Measurements from ENCODE around the gene CDK2. TPM values are rescaled to one million over a fixed set of nuclear protein-coding genes. Genes with fewer than 3 reads are reported as not detected.

CDK2 gene
- total RNA-seq, 2 experiments from 2014 or later, result 15.8 to 16.0 TPM

DNA sequence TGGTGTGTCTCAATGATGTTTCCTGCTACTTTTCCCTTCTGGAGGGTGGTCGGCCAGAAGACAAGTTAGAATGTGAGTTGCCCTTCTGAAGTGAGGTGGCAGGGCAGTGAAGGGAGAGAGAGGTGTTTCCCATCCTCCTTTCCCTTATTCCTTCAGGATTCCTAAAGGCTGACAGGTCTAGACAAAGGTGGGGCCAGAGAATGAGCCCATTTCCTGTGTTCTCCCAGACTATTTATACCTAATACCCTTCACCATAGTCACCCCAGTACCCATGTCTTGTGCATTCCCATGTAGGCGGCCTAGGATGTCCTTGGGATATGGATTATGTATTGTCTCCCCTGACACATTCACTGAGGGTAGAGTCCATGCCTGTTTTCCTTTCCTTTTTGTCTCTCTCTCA is 28.6 kb upstream of the CDK2 start:
- H3K27ac ChIP-seq (ENCODE audit: low read depth in 1 of 2, low read length in 2 of 2), result peak overlapping the region; percentile 50 to 70

DNA sequence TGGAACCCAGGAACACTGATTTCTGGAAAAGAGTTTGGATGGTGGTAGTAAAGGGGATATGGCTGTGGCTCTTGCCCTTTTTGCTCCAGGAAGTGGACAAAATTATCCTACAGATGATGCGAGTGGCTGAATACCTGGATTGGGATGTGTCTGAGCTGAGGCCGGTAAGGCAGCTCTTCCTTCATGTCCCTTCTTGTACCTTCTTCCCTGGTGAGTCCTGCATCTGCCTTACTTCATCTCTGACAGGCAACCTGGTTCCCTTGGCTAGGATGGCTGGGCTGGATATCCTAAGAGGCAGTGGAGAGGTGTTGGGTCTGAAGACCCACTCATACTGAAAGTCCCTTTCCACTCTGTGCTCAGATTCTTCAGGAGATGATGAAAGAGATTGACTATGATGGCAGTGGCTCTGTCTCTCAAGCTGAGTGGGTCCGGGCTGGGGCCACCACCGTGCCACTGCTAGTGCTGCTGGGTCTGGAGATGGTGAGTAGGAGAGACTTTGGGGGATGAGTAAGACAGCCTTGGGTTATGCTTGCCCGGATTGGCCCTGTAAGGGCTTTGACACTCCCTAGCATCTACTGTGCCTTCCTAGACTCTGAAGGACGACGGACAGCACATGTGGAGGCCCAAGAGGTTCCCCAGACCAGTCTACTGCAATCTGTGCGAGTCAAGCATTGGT is 27.7 kb upstream of the CDK2 start:
- H3K27me3 Mint-ChIP-seq, result no peaks in the 10 kb centered on the region
- no peaks in the 10 kb centered on the region for H3K9me3 Mint-ChIP-seq
- H3K27ac Mint-ChIP-seq, result peak overlapping the region; percentile 97
- peaks cover 83% of the 10 kb centered on the region for H3K4me1 Mint-ChIP-seq (ENCODE audit: low read depth)
- DNase-seq (peak in 1 of 14 experiments; percentile 18), ATAC-seq (ENCODE audit: poor library complexity) (no peak)
- ChIA-PET CTCF (interaction anchor here (1.0 to 5.4 kb wide), 4 partner anchors 10 to 200 kb away, joined by 5 to 86 read pairs (median 14); partner anchors contain the start of genes DGKA, ORMDL2, PYM1 and SARNP), POLR2A (interaction anchor here (0.6 to 18.6 kb wide), 13 partner anchors 11 to 209 kb away, joined by 3 to 251 read pairs (median 6); partner anchors contain the start of genes DGKA, DNAJC14, ORMDL2 and PA2G4)
- peaks cover 99% of the 10 kb centered on the region for H3K36me3 Mint-ChIP-seq (ENCODE audit: low read depth)
- Histone ChIP-seq H3K4me3 (ENCODE audit: low read length) (no peak overlapping the region), H3K36me3 (ENCODE audit: insufficient read depth, low read length) (peaks cover 100% of the 10 kb centered on the region), H3K4me1 (ENCODE audit: insufficient read depth, low read length) (peaks cover 84% of the 10 kb centered on the region), H3K27ac (ENCODE audit: low read depth in 1 of 2, low read length in 2 of 2) (peak overlapping the region; percentile 50 to 70), H3K27me3 (ENCODE audit: control insufficient read depth in 1 of 2, insufficient read depth in 2 of 2, low read length in 2 of 2) (no peaks in the 10 kb centered on the region), H3K9me3 (ENCODE audit: control insufficient read depth in 1 of 2, insufficient read depth in 1 of 2, low read length in 2 of 2) (no peaks in the 10 kb centered on the region)
- peak overlapping the region; percentile 65 for H3K4me3 Mint-ChIP-seq
- TF ChIP-seq, protein P1, sequence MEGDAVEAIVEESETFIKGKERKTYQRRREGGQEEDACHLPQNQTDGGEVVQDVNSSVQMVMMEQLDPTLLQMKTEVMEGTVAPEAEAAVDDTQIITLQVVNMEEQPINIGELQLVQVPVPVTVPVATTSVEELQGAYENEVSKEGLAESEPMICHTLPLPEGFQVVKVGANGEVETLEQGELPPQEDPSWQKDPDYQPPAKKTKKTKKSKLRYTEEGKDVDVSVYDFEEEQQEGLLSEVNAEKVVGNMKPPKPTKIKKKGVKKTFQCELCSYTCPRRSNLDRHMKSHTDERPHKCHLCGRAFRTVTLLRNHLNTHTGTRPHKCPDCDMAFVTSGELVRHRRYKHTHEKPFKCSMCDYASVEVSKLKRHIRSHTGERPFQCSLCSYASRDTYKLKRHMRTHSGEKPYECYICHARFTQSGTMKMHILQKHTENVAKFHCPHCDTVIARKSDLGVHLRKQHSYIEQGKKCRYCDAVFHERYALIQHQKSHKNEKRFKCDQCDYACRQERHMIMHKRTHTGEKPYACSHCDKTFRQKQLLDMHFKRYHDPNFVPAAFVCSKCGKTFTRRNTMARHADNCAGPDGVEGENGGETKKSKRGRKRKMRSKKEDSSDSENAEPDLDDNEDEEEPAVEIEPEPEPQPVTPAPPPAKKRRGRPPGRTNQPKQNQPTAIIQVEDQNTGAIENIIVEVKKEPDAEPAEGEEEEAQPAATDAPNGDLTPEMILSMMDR (IDR thresholded peaks at IDR 0.05), result no peak
- intact Hi-C loops (cut with DNase I, micrococcal nuclease), result no loop called here

More for the DNA sequence above, 28.6 kb upstream of the CDK2 start:
- H3K4me1 Mint-ChIP-seq (ENCODE audit: low read depth), result peaks cover 88% of the 10 kb centered on the region
- H3K27ac Mint-ChIP-seq, result peak overlapping the region; percentile 97
- DNase-seq (no peak), ATAC-seq (ENCODE audit: poor library complexity) (no peak)
- POLR2A ChIA-PET, result interaction anchor here (3.3 to 18.6 kb wide), 3 partner anchors 10 to 120 kb away, joined by 57 to 251 read pairs (median 109); partner anchors contain the start of genes DGKA, ORMDL2, PYM1 and RAB5B
- peaks cover 97% of the 10 kb centered on the region for H3K36me3 Mint-ChIP-seq (ENCODE audit: low read depth)
- no peaks in the 10 kb centered on the region for H3K27me3 Mint-ChIP-seq
- Histone ChIP-seq H3K27me3 (ENCODE audit: control insufficient read depth in 1 of 2, insufficient read depth in 2 of 2, low read length in 2 of 2) (no peaks in the 10 kb centered on the region), H3K36me3 (ENCODE audit: insufficient read depth, low read length) (peaks cover 100% of the 10 kb centered on the region), H3K4me3 (ENCODE audit: low read length) (no peak overlapping the region), H3K4me1 (ENCODE audit: insufficient read depth, low read length) (peaks cover 94% of the 10 kb centered on the region), H3K9me3 (ENCODE audit: control insufficient read depth in 1 of 2, insufficient read depth in 1 of 2, low read length in 2 of 2) (no peaks in the 10 kb centered on the region)
- H3K9me3 Mint-ChIP-seq, result no peaks in the 10 kb centered on the region
- CTCF ChIA-PET, result interaction anchor here (5.4 kb wide), 1 partner anchor 10 kb away, joined by 86 read pairs; the partner anchor contains the start of genes DGKA and PYM1
- TF ChIP-seq, protein P1 (IDR thresholded peaks at IDR 0.05), result no peak
- intact Hi-C loops (cut with DNase I, micrococcal nuclease), result no loop called here
- peak overlapping the region; percentile 40 for H3K4me3 Mint-ChIP-seq

DNA sequence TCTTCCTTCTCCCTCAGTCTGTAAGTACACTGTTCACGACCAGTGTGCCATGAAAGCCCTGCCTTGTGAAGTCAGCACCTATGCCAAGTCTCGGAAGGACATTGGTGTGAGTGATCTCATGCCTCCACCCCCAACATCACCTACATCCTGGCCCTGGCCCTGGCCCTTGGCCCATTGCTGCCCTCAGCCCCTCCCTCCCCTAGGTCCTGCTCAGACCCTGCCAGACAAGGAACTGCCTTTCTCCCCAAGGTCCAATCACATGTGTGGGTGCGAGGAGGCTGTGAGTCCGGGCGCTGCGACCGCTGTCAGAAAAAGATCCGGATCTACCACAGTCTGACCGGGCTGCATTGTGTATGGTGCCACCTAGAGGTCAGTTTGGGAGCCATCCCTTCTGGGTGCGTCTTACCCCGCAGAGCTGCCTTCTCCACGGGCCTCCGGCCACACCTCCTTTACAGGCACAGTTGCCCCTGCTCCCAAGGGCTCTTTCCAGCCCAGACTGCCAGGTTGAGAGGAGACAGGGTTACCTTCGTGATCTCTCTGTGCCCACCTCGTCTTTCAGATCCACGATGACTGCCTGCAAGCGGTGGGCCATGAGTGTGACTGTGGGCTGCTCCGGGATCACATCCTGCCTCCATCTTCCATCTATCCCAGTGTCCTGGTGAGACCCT is 26.4 kb upstream of the CDK2 start:
- Mint-ChIP-seq H3K27ac (peak overlapping the region; percentile 97), H3K27me3 (no peaks in the 10 kb centered on the region), H3K9me3 (no peaks in the 10 kb centered on the region), H3K4me3 (peak overlapping the region; percentile 72), H3K36me3 (ENCODE audit: low read depth) (peaks cover 99% of the 10 kb centered on the region), H3K4me1 (ENCODE audit: low read depth) (peaks cover 79% of the 10 kb centered on the region)
- H3K9me3 ChIP-seq (ENCODE audit: control insufficient read depth in 1 of 2, insufficient read depth in 1 of 2, low read length in 2 of 2), result no peaks in the 10 kb centered on the region
- H3K27ac ChIP-seq (ENCODE audit: low read depth in 1 of 2, low read length in 2 of 2), result peak overlapping the region; percentile 42 to 70
- DNase-seq (peak; percentile 76 to 92 (median 82)), ATAC-seq (ENCODE audit: poor library complexity) (peak; percentile 88)
- ChIA-PET CTCF (interaction anchor here (0.6 to 5.4 kb wide), 21 partner anchors 9 to 216 kb away, joined by 3 to 86 read pairs (median 4); partner anchors contain the start of genes DGKA, DNAJC14, ORMDL2 and PYM1), POLR2A (interaction anchor here (0.7 to 18.6 kb wide), 14 partner anchors 9 to 210 kb away, joined by 3 to 251 read pairs (median 6); partner anchors contain the start of genes DGKA, DNAJC14, ORMDL2 and PA2G4)
- intact Hi-C loops (cut with DNase I, micrococcal nuclease), result loop anchor here (1.0 to 2.0 kb wide), 4 partner anchors 11 to 202 kb away; no protein-coding TSS in a partner anchor
- H3K36me3 ChIP-seq (ENCODE audit: insufficient read depth, low read length), result peaks cover 100% of the 10 kb centered on the region
- no peaks in the 10 kb centered on the region for H3K27me3 ChIP-seq (ENCODE audit: control insufficient read depth in 1 of 2, insufficient read depth in 2 of 2, low read length in 2 of 2)
- peaks cover 78% of the 10 kb centered on the region for H3K4me1 ChIP-seq (ENCODE audit: insufficient read depth, low read length)
- no peak overlapping the region for H3K4me3 ChIP-seq (ENCODE audit: low read length)
- TF ChIP-seq, protein P1 (IDR thresholded peaks at IDR 0.05), result peak; percentile 92

All from CD4-positive, alpha-beta T cell (primary cell).